Stimulated activated CD8-positive, alpha-beta memory T cell treated with anti-CD3 and anti-CD28 coated beads, Interleukin-12 subunit alpha, Interleukin-12 subunit beta, amount 100 ng/mL, for 24 hours (primary cell): ENCODE measurements around the gene PLEKHG4.

ENCODE experiments used
- DNase-seq: peaks from one replicate; pipeline ENCODE4 v3.0.0-alpha.2; 2020; ENCODE audit errors: extremely low read depth

PLEKHG4 gene

DNA sequence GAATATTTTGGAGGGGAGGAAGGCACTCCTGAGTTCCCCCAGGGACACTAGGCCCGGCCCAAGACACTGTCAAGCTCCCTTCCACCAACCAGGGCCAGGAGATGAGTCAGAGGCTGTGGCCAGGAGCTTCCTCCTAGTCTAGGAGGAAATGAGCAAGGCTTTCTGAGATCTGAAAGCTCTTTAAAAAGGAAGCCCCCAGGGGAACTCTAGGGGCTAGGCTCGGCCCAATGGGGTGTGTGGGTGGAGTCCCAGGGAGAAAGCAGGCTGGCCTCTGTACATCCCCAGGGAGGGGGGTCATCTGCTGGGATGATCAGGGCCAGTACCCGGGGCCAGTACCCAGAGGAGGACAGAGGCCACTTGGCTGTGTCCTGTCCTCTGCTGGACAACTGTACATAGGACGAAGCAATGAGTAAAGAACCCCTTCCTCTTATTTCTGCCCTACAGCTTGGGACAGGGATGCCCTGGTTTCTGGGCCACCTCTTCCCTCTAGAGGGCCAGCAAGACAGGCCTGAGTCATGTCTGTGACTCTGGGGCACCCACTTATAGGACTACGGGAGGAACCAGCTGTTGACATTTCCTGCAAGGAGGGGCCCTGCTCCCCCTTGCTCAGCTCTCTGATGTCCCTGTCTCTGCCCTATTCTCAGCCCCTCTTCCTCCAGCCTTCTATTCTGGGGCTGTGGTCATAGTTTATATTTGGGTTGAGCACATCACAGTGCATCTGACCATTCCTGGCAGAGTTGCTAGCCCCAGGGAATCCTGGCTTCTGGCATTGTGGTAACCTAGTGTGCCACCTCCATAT, 34.7 kb upstream of the PLEKHG4 start:
- DNase-seq: peak; percentile 65

- no peak for DNase-seq
Measured at GRCh38 chr16:67245186-67245585, 34.1 kb upstream of the PLEKHG4 start.

GRCh38 chr16:67245674-67246080, 33.7 kb upstream of the PLEKHG4 start:
- no peak for DNase-seq

- no peak for DNase-seq
Measured at GRCh38 chr16:67246081-67246755, 33.1 kb upstream of the PLEKHG4 start.

DNA sequence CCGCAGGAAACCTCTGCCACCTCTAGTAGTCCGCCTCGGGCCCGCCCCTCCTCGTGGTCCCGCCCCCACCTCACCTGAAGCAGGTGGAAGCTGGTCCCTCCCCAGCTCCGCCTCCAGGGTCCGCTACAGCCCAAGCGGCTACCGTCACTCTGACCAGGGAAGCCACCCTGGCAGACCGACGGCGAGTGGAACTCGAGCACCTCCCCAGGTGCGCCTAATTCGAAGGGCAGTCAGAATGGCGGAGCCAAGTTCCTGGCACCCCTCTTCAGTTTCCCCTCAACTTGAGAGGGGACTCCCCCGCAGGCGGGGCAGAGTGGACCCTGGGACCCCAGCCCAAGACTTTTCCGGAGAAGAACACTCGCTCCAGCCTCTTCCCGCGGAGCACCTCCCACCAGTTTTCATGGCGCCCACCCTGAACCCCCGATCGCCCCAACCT, 32.6 kb upstream of the PLEKHG4 start:
- DNase-seq: no peak

DNA sequence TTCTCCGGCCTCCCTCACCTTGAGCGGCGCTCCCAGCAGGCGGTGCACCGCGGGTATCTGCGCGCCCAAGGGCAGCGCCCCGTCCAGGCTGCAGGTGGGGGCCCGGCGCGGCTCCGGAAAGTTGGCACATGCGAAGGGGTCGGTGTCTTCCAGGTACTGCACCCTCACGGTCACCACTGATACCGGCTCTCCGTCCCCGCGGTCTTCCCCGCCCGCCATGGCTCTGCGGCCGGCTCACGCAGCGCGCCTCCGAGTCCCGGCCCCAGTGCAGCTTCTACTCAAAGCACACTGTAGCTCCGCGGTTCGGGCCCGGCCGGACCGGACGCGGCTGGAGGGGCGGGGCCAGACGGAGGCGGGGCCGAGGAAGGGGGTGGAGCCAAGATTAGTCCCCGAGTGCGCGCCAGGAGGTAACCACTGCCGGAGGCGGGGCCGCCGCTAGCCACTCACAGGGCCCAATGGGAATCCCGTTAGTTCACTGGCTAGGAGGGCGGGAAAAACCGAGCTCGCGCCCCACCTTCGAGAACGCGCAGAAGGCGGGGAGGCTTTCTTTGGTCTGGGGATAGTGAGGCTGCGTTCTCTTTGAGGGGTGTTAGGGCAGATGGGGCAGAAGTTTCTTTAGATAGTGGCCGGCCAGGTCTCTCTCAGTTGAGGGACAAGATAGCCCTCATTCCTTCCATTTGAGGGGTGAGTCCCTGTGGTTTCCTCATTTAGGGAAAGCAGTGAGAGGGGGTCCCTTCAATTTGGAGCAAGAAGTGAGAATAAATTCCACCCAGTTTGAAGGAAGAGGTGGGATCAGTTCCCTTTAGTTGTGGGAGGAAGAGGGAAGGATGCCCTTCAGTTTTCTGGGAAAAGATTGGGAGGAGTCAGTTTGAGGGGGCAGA, 31.9 kb upstream of the PLEKHG4 start, which contains the start of gene FHOD1:
Gene FHOD1 (minus strand): TSS at position 290 of the 881 bp plus-strand sequence. CDS start 71 bp downstream, at position 219.
- DNase-seq: peak; percentile 94

GRCh38 chr16:67248073-67248400, 31.3 kb upstream of the PLEKHG4 start:
- DNase-seq: no peak

DNA sequence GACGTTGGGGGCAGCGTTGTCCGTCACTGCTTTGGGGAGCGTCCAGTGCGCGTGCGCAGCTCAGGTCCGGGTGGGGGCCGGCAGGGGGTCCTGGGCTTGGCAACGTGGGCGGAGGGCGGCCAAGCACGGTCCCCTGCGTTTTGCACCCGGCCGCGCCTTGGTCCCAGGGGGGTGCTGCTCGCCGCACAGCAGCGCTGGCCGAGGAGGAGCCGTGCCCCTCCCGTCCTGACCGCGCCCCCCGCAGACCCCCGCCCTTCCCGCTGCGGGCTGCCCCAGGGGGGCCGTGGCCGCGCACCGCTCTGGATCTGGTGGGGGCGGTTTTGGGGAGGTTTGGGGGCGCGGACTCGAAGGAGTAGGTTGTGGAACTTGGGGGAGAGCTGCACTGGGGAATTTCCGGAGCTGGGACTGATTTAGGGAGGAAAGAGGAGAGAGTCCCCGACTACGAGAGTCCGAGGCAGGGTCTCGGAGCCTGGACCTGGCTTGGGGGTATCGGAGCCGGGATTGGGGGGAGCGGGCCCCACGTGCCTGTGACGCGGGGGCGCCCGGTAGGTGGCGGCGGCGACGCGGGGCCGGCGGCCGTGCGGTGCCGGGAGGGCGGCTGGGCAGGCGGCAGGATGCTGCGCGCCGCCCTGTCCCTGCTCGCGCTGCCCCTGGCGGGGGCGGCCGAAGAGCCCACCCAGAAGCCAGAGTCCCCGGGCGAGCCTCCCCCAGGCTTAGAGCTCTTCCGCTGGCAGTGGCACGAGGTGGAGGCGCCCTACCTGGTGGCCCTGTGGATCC, 30.7 kb upstream of the PLEKHG4 start, which contains the start of gene SLC9A5:
Gene SLC9A5 (plus strand): TSS at position 579 of the 777 bp plus-strand sequence. CDS start 36 bp downstream, at position 615.
- DNase-seq: no peak

GRCh38 chr16:67249178-67250044, 29.9 kb upstream of the PLEKHG4 start:
- no peak for DNase-seq

- no peak for DNase-seq
Measured at GRCh38 chr16:67250045-67250327, 29.3 kb upstream of the PLEKHG4 start.

DNA sequence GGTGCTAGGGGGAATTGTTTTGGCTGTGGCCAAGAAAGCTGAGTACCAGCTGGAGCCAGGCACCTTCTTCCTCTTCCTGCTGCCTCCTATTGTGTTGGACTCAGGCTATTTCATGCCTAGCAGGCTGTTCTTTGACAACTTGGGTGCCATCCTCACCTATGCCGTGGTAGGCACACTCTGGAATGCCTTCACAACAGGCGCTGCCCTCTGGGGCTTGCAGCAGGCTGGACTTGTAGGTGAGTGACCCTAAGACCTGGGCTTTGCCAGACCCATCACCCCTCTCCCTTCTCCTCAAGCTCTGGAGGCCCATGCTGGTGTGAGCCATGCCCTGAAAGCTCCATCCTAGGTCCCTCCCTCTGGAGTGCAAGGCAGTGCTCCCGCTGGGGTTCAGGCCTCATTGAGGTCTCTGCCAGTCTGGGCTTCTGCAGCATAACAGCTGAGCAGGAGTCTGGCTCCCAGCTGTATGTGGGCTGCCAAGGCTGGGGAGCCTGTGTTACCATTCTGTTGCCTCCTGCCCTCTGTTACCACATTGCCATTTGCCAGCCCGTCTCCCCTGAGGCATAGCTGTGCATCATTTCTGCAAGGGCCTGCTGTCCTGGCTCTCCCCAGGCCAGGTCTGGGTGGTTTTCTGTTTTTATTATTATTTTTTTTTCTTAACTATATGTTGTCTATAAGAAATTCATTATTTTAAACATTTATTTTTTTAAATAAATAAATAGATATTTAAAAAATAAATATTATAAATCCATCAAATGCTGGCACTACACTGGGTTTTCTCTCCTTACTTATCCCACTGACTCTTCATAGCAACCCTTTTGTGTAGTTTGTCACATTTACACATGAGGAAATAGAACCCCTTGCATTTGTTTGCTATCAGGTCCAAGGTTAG, 26.5 kb upstream of the PLEKHG4 start:
- DNase-seq: no peak

GRCh38 chr16:67254801-67255552, 24.4 kb upstream of the PLEKHG4 start:
- no peak for DNase-seq

DNA sequence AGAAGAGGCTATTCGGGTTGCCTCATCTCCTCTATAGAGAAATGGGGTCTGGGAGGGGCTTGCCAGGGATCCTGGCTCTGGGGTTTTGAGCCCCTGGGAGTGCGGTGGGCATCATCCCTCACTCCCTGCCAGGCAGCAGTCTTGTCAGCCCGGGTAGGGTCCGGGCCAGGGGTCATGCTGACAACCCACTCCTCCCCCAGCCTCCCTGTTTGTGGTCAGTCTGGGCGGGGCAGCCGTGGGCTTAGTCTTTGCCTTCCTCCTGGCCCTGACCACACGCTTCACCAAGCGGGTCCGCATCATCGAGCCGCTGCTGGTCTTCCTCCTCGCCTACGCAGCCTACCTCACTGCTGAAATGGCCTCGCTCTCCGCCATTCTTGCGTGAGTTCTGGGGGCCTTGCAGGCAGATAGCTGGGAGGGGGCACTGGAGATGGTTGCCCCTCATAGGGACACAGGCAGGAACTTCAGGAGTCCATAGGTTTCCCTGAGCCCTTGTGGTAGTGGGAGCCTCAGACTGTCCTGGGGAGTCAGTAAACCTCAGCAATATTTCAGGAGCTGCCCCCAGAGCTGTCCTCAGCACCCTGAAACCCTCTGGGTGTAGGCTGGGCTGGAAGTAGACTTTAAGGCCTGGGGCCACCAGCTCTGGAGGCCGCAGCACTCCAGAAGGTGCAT, 23.6 kb upstream of the PLEKHG4 start:
- no peak for DNase-seq

GRCh38 chr16:67256701-67257230, 22.6 kb upstream of the PLEKHG4 start:
- no peak for DNase-seq

DNA sequence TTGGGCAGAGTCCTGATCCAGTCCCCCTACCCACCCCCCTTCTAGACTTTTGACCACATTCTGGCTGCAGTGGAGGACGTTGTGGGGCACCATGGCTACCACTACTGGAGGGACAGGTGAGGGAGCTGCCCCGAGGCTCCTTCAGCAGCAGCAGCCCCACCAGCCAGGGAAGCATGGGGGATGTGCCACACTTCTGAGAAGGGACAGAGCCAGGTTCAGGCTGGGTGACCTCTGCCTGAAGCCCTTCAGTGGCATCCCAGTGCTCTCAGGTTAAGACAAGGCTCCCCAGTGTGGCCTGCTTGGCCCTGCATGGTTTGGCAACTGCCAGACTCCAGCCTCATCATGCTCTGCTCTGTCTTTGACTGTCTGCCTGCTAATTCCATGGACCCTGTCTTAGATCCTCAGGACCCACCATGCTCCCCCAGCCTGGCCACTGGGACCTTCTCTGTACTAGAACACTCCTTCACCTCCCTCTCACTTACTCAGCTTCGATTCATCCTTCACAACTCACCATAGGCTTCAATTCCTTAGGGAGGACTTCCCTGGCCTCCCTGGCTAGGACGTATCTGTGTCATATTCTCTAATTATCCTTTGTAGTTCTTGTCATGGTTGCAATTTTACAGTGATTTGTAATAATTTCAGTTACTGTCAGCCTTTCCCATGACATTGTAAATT, 21.7 kb upstream of the PLEKHG4 start:
- DNase-seq: no peak

GRCh38 chr16:67258161-67258835, 21.0 kb upstream of the PLEKHG4 start:
- DNase-seq: no peak

- no peak for DNase-seq
Measured at GRCh38 chr16:67259705-67260104, 19.6 kb upstream of the PLEKHG4 start.
